ENCODE measurements around the gene FRY.

DNA sequence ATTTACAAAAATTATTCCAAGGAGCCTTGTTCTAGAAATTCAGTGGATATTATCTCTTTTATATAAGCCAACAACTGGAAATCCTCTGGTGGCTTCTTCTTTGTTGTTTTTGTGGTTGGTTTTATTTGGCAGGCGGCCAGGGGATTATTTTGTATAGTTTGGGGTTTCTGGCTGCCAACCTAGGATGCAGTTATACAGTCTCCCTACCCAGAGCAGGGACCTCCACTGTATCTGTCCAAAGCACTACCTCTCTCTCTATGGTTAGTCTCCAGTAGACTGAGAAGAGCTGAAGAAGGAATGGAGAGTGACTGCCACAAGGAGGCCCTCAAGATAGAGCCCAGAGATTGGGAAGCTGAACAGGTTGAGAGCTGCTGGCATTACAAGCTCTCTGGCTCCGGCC lies 203.3 kb downstream of the FRY start:
- TF ChIP-seq, protein P1, sequence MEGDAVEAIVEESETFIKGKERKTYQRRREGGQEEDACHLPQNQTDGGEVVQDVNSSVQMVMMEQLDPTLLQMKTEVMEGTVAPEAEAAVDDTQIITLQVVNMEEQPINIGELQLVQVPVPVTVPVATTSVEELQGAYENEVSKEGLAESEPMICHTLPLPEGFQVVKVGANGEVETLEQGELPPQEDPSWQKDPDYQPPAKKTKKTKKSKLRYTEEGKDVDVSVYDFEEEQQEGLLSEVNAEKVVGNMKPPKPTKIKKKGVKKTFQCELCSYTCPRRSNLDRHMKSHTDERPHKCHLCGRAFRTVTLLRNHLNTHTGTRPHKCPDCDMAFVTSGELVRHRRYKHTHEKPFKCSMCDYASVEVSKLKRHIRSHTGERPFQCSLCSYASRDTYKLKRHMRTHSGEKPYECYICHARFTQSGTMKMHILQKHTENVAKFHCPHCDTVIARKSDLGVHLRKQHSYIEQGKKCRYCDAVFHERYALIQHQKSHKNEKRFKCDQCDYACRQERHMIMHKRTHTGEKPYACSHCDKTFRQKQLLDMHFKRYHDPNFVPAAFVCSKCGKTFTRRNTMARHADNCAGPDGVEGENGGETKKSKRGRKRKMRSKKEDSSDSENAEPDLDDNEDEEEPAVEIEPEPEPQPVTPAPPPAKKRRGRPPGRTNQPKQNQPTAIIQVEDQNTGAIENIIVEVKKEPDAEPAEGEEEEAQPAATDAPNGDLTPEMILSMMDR (IDR thresholded peaks at IDR 0.05) = no peak
- TF ChIP-seq POLR2A (IDR thresholded peaks at IDR 0.05) = no peak
